Trophoblast cell (in vitro differentiated cells and primary cell): ENCODE measurements around the gene DMAC1. TPM values are rescaled to one million over a fixed set of nuclear protein-coding genes. Genes with fewer than 3 reads are reported as not detected.

Source experiments
- DNase-seq, 2 donors: peaks; one replicate each; pipeline ENCODE4 v3.0.0-alpha.2; 2016
- H2AFZ ChIP-seq: 2 replicates; pipeline ENCODE4 v1.6.1; 2013; ENCODE audit warnings: low read length, moderate library complexity, mild to moderate bottlenecking; ENCODE audit not compliant: insufficient read depth, poor library complexity
- H2AK5ac ChIP-seq: 2 replicates; pipeline ENCODE4 v1.6.1; 2013; ENCODE audit warnings: mild to moderate bottlenecking, low read length
- H2BK120ac ChIP-seq: 2 replicates; pipeline ENCODE4 v1.6.1; 2013; ENCODE audit warnings: low read length, mild to moderate bottlenecking, moderate library complexity; ENCODE audit not compliant: insufficient read depth, poor library complexity
- H2BK12ac ChIP-seq: 2 replicates; pipeline ENCODE4 v1.6.1; 2013; ENCODE audit warnings: mild to moderate bottlenecking, low read length, moderate library complexity
- H2BK5ac ChIP-seq: 2 replicates; pipeline ENCODE4 v1.6.1; 2013; ENCODE audit warnings: low read length, low read depth, moderate library complexity, mild to moderate bottlenecking; ENCODE audit not compliant: poor library complexity
- H3K14ac ChIP-seq: 2 replicates; pipeline ENCODE4 v1.6.1; 2013; ENCODE audit warnings: mild to moderate bottlenecking, low read length
- H3K18ac ChIP-seq: 2 replicates; pipeline ENCODE4 v1.6.1; 2013; ENCODE audit warnings: mild to moderate bottlenecking, low read length
- H3K23ac ChIP-seq: 2 replicates; pipeline ENCODE4 v1.6.1; 2013; ENCODE audit warnings: low read length
- H3K27ac ChIP-seq: 2 replicates; pipeline ENCODE4 v1.5.1; 2013; ENCODE audit warnings: low read depth, mild to moderate bottlenecking, inconsistent platforms, low read length, moderate library complexity
- H3K27me3 ChIP-seq: 2 replicates; pipeline ENCODE4 v1.6.1; 2013; ENCODE audit warnings: inconsistent platforms, mild to moderate bottlenecking, low read length, moderate library complexity; ENCODE audit not compliant: insufficient read depth
- H3K36me3 ChIP-seq, 2 experiments: 1 replicate in 1 of 2; 2 replicates in 1 of 2; pipeline ENCODE4 v1.6.1; 2013; ENCODE audit warnings: low read length in 2 of 2, mild to moderate bottlenecking in 2 of 2, moderate library complexity in 1 of 2; ENCODE audit not compliant: insufficient read depth in 2 of 2, control insufficient read depth in 1 of 2
- H3K4ac ChIP-seq: 2 replicates; pipeline ENCODE4 v1.6.1; 2013; ENCODE audit warnings: low read depth, mild to moderate bottlenecking, low read length, moderate library complexity
- H3K4me1 ChIP-seq, 2 experiments: 1 replicate in 1 of 2; 2 replicates in 1 of 2; pipeline ENCODE4 v1.6.1; 2013; ENCODE audit warnings: low read length in 2 of 2, mild to moderate bottlenecking in 2 of 2, moderate library complexity in 1 of 2; ENCODE audit not compliant: insufficient read depth in 2 of 2, control insufficient read depth in 1 of 2
- H3K4me2 ChIP-seq: 2 replicates; pipeline ENCODE4 v1.6.1; 2013; ENCODE audit warnings: inconsistent platforms, mild to moderate bottlenecking, low read length, moderate library complexity
- H3K4me3 ChIP-seq: 2 replicates; pipeline ENCODE4 v1.5.1; 2013; ENCODE audit warnings: mild to moderate bottlenecking, low read depth, low read length, inconsistent platforms
- H3K79me1 ChIP-seq: one replicate; pipeline ENCODE4 v1.6.1; 2013; ENCODE audit warnings: low read length
- H3K79me2 ChIP-seq: 2 replicates; pipeline ENCODE4 v1.6.1; 2013; ENCODE audit warnings: low read length, mild to moderate bottlenecking; ENCODE audit not compliant: control insufficient read depth, insufficient read depth, poor library complexity
- H3K9ac ChIP-seq: 2 replicates; pipeline ENCODE4 v1.6.1; 2013; ENCODE audit warnings: mild to moderate bottlenecking, low read length
- H3K9me3 ChIP-seq: 2 replicates; pipeline ENCODE4 v1.6.1; 2013; ENCODE audit warnings: low read depth, mild to moderate bottlenecking, control low read depth, inconsistent platforms, low read length; ENCODE audit not compliant: insufficient read depth
- H4K12ac ChIP-seq: 2 replicates; pipeline ENCODE4 v1.6.1; 2013; ENCODE audit warnings: low read depth, mild to moderate bottlenecking, low read length, moderate library complexity
- H4K8ac ChIP-seq: 2 replicates; pipeline ENCODE4 v1.6.1; 2013; ENCODE audit warnings: low read depth, mild to moderate bottlenecking, low read length, moderate library complexity
- H4K91ac ChIP-seq: one replicate; pipeline ENCODE4 v1.6.1; 2013; ENCODE audit warnings: low read depth, mild to moderate bottlenecking, low read length, moderate library complexity
- WGBS: extraction: QIAGEN DNeasy Blood & Tissue Kit; methylation state at CpG from one replicate; pipeline ENCODE4 v1.1.7; 2013; ENCODE audit warnings: missing lambda C conversion rate; ENCODE audit not compliant: insufficient read length, insufficient coverage; ENCODE audit errors: extremely low coverage; 5-methylcytosine and 5-hydroxymethylcytosine counted together
- polyA plus RNA-seq: library from polyadenylated mRNA; stranded (reverse); fragments of 200-250 nt; gene quantifications from 2 replicates; pipeline ENCODE4 v1.2.3, GENCODE V29; 2013

DMAC1 gene
- 46.6 and 47.8 TPM in 2 replicates for polyA plus RNA-seq

- Histone ChIP-seq H2AFZ (peak within 1 kb of the TSS; percentile 100), H3K23ac (no peak within 1 kb of the TSS), H4K12ac (peak within 1 kb of the TSS; percentile 95), H2BK5ac (peak within 1 kb of the TSS; percentile 56), H3K4me3 (peak within 1 kb of the TSS; percentile 95), H3K27ac (no peak within 1 kb of the TSS), H2BK120ac (peak within 1 kb of the TSS; percentile 92), H3K4me1 (peaks cover 0 to 5% of the 10 kb centered on the region in 2 experiments), H3K4ac (peak within 1 kb of the TSS; percentile 76), H2BK12ac (no peak within 1 kb of the TSS), H3K4me2 (peak within 1 kb of the TSS; percentile 95), H3K79me1 (peaks cover 4% of the 10 kb centered on the region), H2AK5ac (no peak within 1 kb of the TSS), H3K14ac (peak within 1 kb of the TSS; percentile 97), H4K91ac (peak within 1 kb of the TSS; percentile 92), H3K9ac (peak within 1 kb of the TSS; percentile 85), H3K79me2 (peaks cover 3% of the 10 kb centered on the region), H3K9me3 (no peaks in the 10 kb centered on the region), H3K27me3 (no peaks in the 10 kb centered on the region), H4K8ac (peak within 1 kb of the TSS; percentile 98), H3K36me3 (peaks cover 3 to 5% of the 10 kb centered on the region in 2 experiments), H3K18ac (peak within 1 kb of the TSS; percentile 97)
- peak; percentile 68 to 78 for DNase-seq
- WGBS: no CpG with 5 or more reads among the region's 46 CpGs
Observed at GRCh38 chr9:7799234-7799943, at the start of gene DMAC1. Gene DMAC1, minus strand, starts transcription at chr9:7799778. Its CDS starts 44 bp downstream, at chr9:7799734.

- Histone ChIP-seq H3K79me2 (no peaks in the 10 kb centered on the region), H2BK120ac (no peak overlapping the region), H3K4me2 (no peak overlapping the region), H3K4me3 (no peak overlapping the region), H3K9ac (no peak overlapping the region), H2AK5ac (no peak overlapping the region), H3K27ac (no peak overlapping the region), H2AFZ (no peak overlapping the region), H3K4me1 (no peaks in the 10 kb centered on the region), H3K9me3 (no peaks in the 10 kb centered on the region), H3K27me3 (no peaks in the 10 kb centered on the region), H4K8ac (no peak overlapping the region), H2BK12ac (no peak overlapping the region), H3K14ac (no peak overlapping the region), H3K18ac (no peak overlapping the region), H4K91ac (no peak overlapping the region), H3K36me3 (no peaks in the 10 kb centered on the region), H4K12ac (no peak overlapping the region), H3K4ac (no peak overlapping the region), H3K79me1 (no peaks in the 10 kb centered on the region), H3K23ac (no peak overlapping the region), H2BK5ac (no peak overlapping the region)
- no CpG with 5 or more reads among the region's 1 CpG for WGBS
- peak in 1 of 2 donors; percentile 13 for DNase-seq
Observed at GRCh38 chr9:7849362-7849761, 49.8 kb upstream of the DMAC1 start.

GRCh38 chr9:7848498-7848897 lies 48.9 kb upstream of the DMAC1 start:
- Histone ChIP-seq H3K9me3 (no peaks in the 10 kb centered on the region), H2AK5ac (no peak overlapping the region), H4K8ac (no peak overlapping the region), H4K12ac (no peak overlapping the region), H3K4me1 (no peaks in the 10 kb centered on the region), H2AFZ (no peak overlapping the region), H2BK12ac (no peak overlapping the region), H3K9ac (no peak overlapping the region), H3K79me1 (no peaks in the 10 kb centered on the region), H3K4me2 (no peak overlapping the region), H3K36me3 (no peaks in the 10 kb centered on the region), H2BK120ac (no peak overlapping the region), H3K23ac (no peak overlapping the region), H3K27ac (no peak overlapping the region), H3K79me2 (no peaks in the 10 kb centered on the region), H3K14ac (no peak overlapping the region), H3K27me3 (no peaks in the 10 kb centered on the region), H3K18ac (no peak overlapping the region), H4K91ac (no peak overlapping the region), H2BK5ac (no peak overlapping the region), H3K4me3 (no peak overlapping the region), H3K4ac (no peak overlapping the region)
- no CpG with 5 or more reads among the region's 4 CpGs for WGBS
- no peak for DNase-seq

- no peak overlapping the region for H3K14ac ChIP-seq
- H3K4me3 ChIP-seq: no peak overlapping the region
- H4K12ac ChIP-seq: no peak overlapping the region
- H3K27ac ChIP-seq: no peak overlapping the region
- DNase-seq: peak in 1 of 2 donors; percentile 50
- WGBS: no CpG with 5 or more reads among the region's 3 CpGs
- no peak overlapping the region for H3K4me2 ChIP-seq
- no peak overlapping the region for H3K23ac ChIP-seq
- H3K4ac ChIP-seq: no peak overlapping the region
- no peak overlapping the region for H4K91ac ChIP-seq
- H2BK12ac ChIP-seq: no peak overlapping the region
- H2BK120ac ChIP-seq: no peak overlapping the region
- H3K27me3 ChIP-seq: no peaks in the 10 kb centered on the region
- no peaks in the 10 kb centered on the region for H3K79me2 ChIP-seq
- no peak overlapping the region for H4K8ac ChIP-seq
- H3K18ac ChIP-seq: no peak overlapping the region
- no peak overlapping the region for H2BK5ac ChIP-seq
- no peak overlapping the region for H2AK5ac ChIP-seq
- no peaks in the 10 kb centered on the region for H3K4me1 ChIP-seq
- no peak overlapping the region for H3K9ac ChIP-seq
- H3K36me3 ChIP-seq: no peaks in the 10 kb centered on the region
- no peaks in the 10 kb centered on the region for H3K79me1 ChIP-seq
- no peaks in the 10 kb centered on the region for H3K9me3 ChIP-seq
- no peak overlapping the region for H2AFZ ChIP-seq
Observed at GRCh38 chr9:7844242-7844641, 44.7 kb upstream of the DMAC1 start.
